Activated CD4-positive, CD25-positive, alpha-beta regulatory T cell treated with anti-CD3 and anti-CD28 coated beads, Interleukin-2, amount 50 U/mL, for 72 hours (primary cell): ENCODE measurements around the gene FAM83F.
A peak's percentile ranks its signal among the peaks of the same experiment; 100 is the strongest.

ENCODE experiments used
- DNase-seq: peaks from one replicate; pipeline ENCODE4 v3.0.0; 2021

Gene FAM83F

GRCh38 chr22:40039482-40040115 lies 44.8 kb downstream of the FAM83F start:
- DNase-seq, result no peak

GRCh38 chr22:40040927-40041326 lies 46.2 kb downstream of the FAM83F start:
- no peak for DNase-seq

- no peak for DNase-seq
These were observed 46.8 kb downstream of the FAM83F start for GRCh38 chr22:40041366-40042137.

GRCh38 chr22:40042312-40042711 lies 47.6 kb downstream of the FAM83F start:
- no peak for DNase-seq

GRCh38 chr22:40043081-40043480 lies 48.3 kb downstream of the FAM83F start:
- no peak for DNase-seq

GRCh38 chr22:40043793-40044101 lies 49.0 kb downstream of the FAM83F start:
- no peak for DNase-seq

- peak; percentile 99 for DNase-seq
These were observed 49.5 kb downstream of the FAM83F start for GRCh38 chr22:40044102-40044869.

- peak; percentile 72 for DNase-seq
These were observed 50.4 kb downstream of the FAM83F start for GRCh38 chr22:40044870-40045834.

- no peak for DNase-seq
These were observed 51.4 kb downstream of the FAM83F start for GRCh38 chr22:40046126-40046525.

- no peak for DNase-seq
These were observed 55.5 kb downstream of the FAM83F start for GRCh38 chr22:40050258-40050657.

- no peak for DNase-seq
These were observed 56.6 kb downstream of the FAM83F start for GRCh38 chr22:40051322-40051721.

- no peak for DNase-seq
These were observed 58.7 kb downstream of the FAM83F start for GRCh38 chr22:40053460-40053859.

- DNase-seq, result no peak
These were observed 59.7 kb downstream of the FAM83F start for GRCh38 chr22:40054486-40054885.

- no peak for DNase-seq
These were observed 60.6 kb downstream of the FAM83F start for GRCh38 chr22:40055143-40055883.

GRCh38 chr22:40056154-40056553 lies 61.4 kb downstream of the FAM83F start:
- no peak for DNase-seq

- DNase-seq, result no peak
These were observed 61.8 kb downstream of the FAM83F start for GRCh38 chr22:40056559-40056958.

- no peak for DNase-seq
These were observed 62.9 kb downstream of the FAM83F start for GRCh38 chr22:40057652-40058051.

- DNase-seq, result no peak
These were observed 63.5 kb downstream of the FAM83F start for GRCh38 chr22:40058265-40058664.

GRCh38 chr22:40065981-40066380 lies 71.2 kb downstream of the FAM83F start:
- no peak for DNase-seq

GRCh38 chr22:40067639-40068038 lies 72.9 kb downstream of the FAM83F start:
- no peak for DNase-seq

GRCh38 chr22:40070701-40071100 lies 75.9 kb downstream of the FAM83F start:
- DNase-seq, result no peak

- DNase-seq, result no peak
These were observed 77.0 kb downstream of the FAM83F start for GRCh38 chr22:40071720-40072119.
